ENCODE data around the gene EIF4H. TPM values are rescaled to one million over a fixed set of nuclear protein-coding genes. Genes with fewer than 3 reads are reported as not detected.
"Not testable (repeated sequence)": the region's sequence is repeated elsewhere in the genome, so short reads cannot be mapped to it uniquely, and the experiment has no call there.

Gene EIF4H
- polyA plus RNA-seq, 4 donors: 250 to 310 (median 276) TPM

DNA sequence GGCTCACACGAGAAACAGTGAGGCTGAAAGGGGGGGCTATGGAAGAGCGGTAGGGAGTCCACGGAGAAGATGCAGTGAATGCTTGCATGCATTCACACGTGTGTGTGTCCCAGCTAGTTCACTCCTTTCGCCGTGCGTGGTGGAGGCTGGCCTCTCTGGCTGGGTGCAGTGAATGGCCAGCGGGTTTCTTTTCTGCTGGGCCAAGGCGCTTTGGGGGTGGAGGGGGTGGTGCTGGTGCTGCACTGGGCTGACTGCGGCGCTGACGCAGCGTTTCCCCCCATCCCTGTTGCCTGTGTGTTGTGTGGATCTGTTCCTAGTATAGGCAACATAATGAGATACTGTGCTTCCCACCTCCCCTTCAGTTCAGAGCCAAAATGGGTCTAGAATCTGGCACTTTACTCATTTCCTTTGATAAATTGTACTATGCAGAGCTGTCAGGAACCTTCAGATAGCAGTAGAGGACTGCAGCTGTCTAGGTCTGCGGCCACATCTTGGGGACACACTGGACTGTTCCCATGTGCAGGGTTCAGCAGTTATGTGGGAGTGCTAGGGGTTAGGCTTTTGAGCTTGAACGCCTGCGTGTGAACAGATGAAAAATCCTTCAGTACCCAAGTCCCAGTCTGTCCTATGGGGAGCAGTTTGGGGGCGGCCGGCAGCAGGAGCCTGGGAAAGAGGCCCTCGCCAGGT, 22.0 kb downstream of the EIF4H start:
- DNase-seq (ENCODE audit: low read depth in 4 of 4, low spot score in 3 of 4): not testable (repeated sequence)

- DNase-seq (ENCODE audit: low read depth in 4 of 4, low spot score in 3 of 4): no peak
These were observed 23.4 kb downstream of the EIF4H start for GRCh38 chr7:74197449-74198124.

- DNase-seq (ENCODE audit: low read depth in 4 of 4, low spot score in 3 of 4): no peak
These were observed 25.6 kb downstream of the EIF4H start for GRCh38 chr7:74199551-74200355.

- DNase-seq (ENCODE audit: low read depth in 4 of 4, low spot score in 3 of 4): peak in 2 of 4 donors; percentile 24 to 32
These were observed 28.8 kb downstream of the EIF4H start for GRCh38 chr7:74202841-74203556.

GRCh38 chr7:74203956-74204618, 29.9 kb downstream of the EIF4H start:
- no peak for DNase-seq (ENCODE audit: low read depth in 4 of 4, low spot score in 3 of 4)

- DNase-seq (ENCODE audit: low read depth in 4 of 4, low spot score in 3 of 4): not testable (repeated sequence)
These were observed 31.9 kb downstream of the EIF4H start for GRCh38 chr7:74206052-74206451.

DNA sequence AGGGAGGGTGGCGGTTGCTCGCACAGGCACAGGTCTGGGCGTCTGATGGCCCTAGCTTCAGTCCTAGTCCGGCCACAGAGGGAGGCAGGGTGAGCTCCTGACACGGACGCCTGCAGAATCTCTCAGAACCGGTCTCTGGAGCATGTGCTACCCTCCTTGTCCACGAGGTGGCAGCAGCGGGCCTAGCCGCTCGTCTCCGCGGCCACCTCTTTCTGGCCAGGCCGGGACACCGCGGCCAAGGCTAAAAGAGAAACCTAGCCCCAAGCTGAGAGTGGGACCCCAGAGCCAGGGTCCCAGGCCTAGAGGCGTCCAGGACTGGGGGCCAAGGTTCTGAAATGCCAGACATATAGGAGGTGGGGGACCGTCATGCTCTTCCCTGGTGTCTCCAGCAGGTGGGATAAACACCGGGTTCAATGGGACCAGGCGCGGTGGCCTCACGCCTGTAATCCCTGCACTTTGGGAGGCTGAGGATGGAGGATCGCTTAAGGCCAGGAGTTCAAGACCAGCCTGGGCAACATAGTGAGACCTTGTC, 32.5 kb downstream of the EIF4H start:
- peak; percentile 37 to 48 (median 42) for DNase-seq (ENCODE audit: low read depth in 4 of 4, low spot score in 3 of 4)

- DNase-seq (ENCODE audit: low read depth in 4 of 4, low spot score in 3 of 4): no peak
These were observed 33.4 kb downstream of the EIF4H start for GRCh38 chr7:74207586-74207985.

DNA sequence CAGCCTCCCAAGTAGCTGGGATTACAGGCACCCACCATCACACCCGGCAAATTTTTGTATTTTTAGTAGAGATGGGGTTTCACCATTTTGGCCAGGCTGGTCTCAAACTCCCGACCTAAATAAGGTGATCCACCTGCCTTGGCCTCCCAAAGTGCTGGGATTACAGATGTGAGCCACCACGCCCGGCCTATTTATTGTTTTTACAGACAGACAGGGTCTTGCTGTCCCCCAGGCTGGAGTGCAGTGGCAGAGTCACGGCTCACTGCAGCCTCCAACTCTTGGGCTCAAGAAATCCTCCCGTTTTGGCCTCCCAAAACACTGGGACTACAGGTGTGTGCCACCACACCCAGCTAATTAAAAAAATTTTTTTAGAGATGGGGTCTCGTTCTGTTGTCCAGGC, 34.1 kb downstream of the EIF4H start:
- not testable (repeated sequence) for DNase-seq (ENCODE audit: low read depth in 4 of 4, low spot score in 3 of 4)

GRCh38 chr7:74212661-74213060, 38.5 kb downstream of the EIF4H start:
- no peak for DNase-seq (ENCODE audit: low read depth in 4 of 4, low spot score in 3 of 4)

- DNase-seq (ENCODE audit: low read depth in 4 of 4, low spot score in 3 of 4): no peak
These were observed 40.9 kb downstream of the EIF4H start for GRCh38 chr7:74214816-74215630.

- no peak for DNase-seq (ENCODE audit: low read depth in 4 of 4, low spot score in 3 of 4)
These were observed 41.8 kb downstream of the EIF4H start for GRCh38 chr7:74215921-74216320.

DNA sequence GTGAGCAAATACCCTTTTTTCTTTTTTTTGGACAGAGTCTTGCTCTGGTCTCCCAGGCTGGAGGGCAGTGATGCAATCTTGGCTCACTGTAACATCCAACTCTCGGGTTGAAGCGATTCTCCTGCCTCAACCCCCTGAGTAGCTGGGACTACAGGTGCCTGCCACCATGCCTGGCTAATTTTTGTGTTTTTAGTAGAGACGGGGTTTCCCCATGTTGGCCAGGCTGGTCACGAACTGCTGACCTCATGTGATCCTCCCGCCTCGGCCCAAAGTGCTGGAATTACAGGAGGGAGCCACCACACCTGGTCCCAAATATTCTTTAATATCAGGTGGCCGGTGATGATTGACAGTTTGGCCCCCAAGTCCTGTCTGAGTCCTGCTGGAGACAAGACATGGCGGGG, 42.2 kb downstream of the EIF4H start:
- no peak for DNase-seq (ENCODE audit: low read depth in 4 of 4, low spot score in 3 of 4)

DNA sequence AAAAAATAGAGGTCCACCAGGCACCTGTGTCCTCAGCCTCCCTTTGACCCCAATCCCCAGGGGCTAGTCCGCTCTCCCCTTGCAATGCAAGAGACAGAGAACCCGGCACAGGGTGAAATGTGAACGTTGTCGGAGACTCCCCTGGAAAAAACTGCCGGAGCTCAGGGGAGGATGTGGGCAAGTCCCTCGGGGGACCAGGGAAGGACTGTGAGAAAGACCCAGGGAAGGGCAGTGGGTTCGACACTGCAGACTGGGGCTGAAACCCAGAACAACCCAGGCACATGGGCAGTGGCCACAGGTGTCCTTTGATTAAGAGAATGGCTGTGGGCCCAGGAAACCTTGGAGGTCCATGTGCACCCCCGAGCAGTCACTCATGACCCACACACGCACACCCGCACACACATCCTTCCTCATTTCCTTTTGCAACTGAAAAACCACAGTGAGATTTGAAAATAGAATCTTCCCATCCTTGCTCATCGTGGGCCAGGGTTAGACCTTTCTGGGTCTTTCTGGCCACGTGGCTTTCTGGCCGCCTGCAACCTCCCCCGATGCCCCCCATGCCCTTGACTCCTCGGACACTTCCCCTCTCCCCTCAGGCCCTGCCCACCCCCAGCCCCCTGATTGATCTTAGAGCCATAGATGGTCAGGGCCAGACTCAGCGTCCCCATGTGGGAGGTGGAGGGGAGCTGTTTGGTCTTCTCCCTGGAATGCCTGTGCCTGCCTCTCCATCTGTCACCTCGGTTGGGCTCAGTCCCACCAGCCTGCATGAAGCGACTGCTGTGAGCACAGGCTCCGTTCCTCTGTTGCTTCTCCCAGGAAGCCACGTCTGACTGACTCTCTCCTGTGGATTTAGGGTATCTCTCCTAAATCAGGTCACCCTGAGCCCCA, 43.5 kb downstream of the EIF4H start:
- DNase-seq (ENCODE audit: low read depth in 4 of 4, low spot score in 3 of 4): no peak

- DNase-seq (ENCODE audit: low read depth in 4 of 4, low spot score in 3 of 4): no peak
These were observed 44.2 kb downstream of the EIF4H start for GRCh38 chr7:74218343-74218698.

GRCh38 chr7:74219416-74219815, 45.3 kb downstream of the EIF4H start:
- no peak for DNase-seq (ENCODE audit: low read depth in 4 of 4, low spot score in 3 of 4)

DNA sequence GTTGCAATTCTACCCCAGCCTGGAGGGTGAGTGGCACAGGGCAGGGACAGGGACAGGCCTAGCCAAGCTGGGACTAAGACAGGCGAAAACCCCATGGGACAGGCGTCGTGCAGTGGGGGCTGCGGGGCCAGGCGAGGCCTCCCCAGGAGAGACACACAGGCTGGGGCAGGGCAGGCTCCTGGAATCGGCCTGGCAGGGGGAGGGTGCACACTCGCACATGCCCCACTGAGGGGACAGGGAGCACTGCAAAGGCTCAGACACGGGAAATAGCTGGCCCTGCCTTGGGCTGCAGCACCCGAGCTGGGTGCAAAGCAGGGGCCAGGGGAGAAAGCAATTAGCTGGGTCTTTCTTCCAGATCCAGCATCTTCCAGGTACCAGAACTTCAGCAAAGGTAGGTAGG, 46.1 kb downstream of the EIF4H start:
- no peak for DNase-seq (ENCODE audit: low read depth in 4 of 4, low spot score in 3 of 4)

DNA sequence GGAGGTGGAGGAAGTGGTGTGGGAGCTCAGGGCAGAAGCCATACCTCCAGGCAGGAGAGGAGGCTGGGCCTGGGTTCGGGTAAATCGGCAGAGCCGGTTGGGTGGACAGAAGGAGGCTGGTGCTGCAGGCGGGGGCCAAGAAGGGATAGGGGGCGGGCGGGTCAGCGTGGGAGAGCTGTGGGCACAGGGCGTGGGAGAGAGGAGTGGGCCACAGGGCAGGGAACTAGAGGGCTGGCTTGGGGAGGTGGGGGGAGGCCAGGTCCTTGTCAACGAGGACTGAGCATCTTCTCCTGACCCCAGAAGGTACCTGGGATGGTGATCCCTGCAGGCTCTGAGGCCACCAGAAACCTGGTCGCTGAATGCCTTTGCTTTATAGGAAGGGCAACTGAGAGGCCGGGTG, 47.6 kb downstream of the EIF4H start:
- no peak for DNase-seq (ENCODE audit: low read depth in 4 of 4, low spot score in 3 of 4)
